GM12873 (cell line): ENCODE data around the gene TMEM132D.

ENCODE experiments used
- CTCF ChIP-seq: IDR thresholded peaks from 2 replicates; pipeline ENCODE4 v1.5.1; 2012; ENCODE audit warnings: low read depth, mild to moderate bottlenecking, moderate library complexity, low read length, control low read depth; ENCODE audit not compliant: insufficient read depth; ENCODE audit errors: missing control alignments

TMEM132D gene

GRCh38 chr12:129592449-129592848 lies 311.4 kb downstream of the TMEM132D start:
- TF ChIP-seq CTCF, result no peak

GRCh38 chr12:129589503-129589902 lies 314.3 kb downstream of the TMEM132D start:
- no peak for TF ChIP-seq CTCF

- no peak for TF ChIP-seq CTCF
Measured at GRCh38 chr12:129588142-129588541, 315.7 kb downstream of the TMEM132D start.

- TF ChIP-seq CTCF, result no peak
Measured at GRCh38 chr12:129585296-129585695, 318.5 kb downstream of the TMEM132D start.

- TF ChIP-seq CTCF, result no peak
Measured at GRCh38 chr12:129579879-129580278, 323.9 kb downstream of the TMEM132D start.

GRCh38 chr12:129571901-129572494 lies 331.8 kb downstream of the TMEM132D start:
- no peak for TF ChIP-seq CTCF

- TF ChIP-seq CTCF, result no peak
Measured at GRCh38 chr12:129570796-129571400, 332.9 kb downstream of the TMEM132D start.
